IPS-20b (cell line): ENCODE data around the gene SNRNP48.

Experiments used
- H3K27ac ChIP-seq: one replicate; pipeline ENCODE4 v1.5.1; 2013; ENCODE audit warnings: low read length
- H3K27me3 ChIP-seq: 2 replicates; pipeline ENCODE4 v1.6.1; 2013; ENCODE audit warnings: mild to moderate bottlenecking, low read length, inconsistent platforms; ENCODE audit not compliant: insufficient read depth
- H3K36me3 ChIP-seq: 2 replicates; pipeline ENCODE4 v1.6.1; 2013; ENCODE audit warnings: low read depth, mild to moderate bottlenecking, inconsistent platforms, low read length, moderate library complexity; ENCODE audit not compliant: insufficient read depth
- H3K4me1 ChIP-seq: 2 replicates; pipeline ENCODE4 v1.6.1; 2013; ENCODE audit warnings: mild to moderate bottlenecking, control low read depth, inconsistent platforms, low read length, moderate library complexity; ENCODE audit not compliant: insufficient read depth
- H3K4me3 ChIP-seq: 2 replicates; pipeline ENCODE4 v1.5.1; 2013; ENCODE audit warnings: mild to moderate bottlenecking, low read length, inconsistent platforms
- H3K9ac ChIP-seq: 2 replicates; pipeline ENCODE4 v1.6.1; 2013; ENCODE audit warnings: low read depth, mild to moderate bottlenecking, inconsistent platforms, low read length, moderate library complexity
- H3K9me3 ChIP-seq: 2 replicates; pipeline ENCODE4 v1.6.1; 2013; ENCODE audit warnings: mild to moderate bottlenecking, low read depth, low read length, inconsistent platforms; ENCODE audit not compliant: insufficient read depth

SNRNP48 gene

DNA sequence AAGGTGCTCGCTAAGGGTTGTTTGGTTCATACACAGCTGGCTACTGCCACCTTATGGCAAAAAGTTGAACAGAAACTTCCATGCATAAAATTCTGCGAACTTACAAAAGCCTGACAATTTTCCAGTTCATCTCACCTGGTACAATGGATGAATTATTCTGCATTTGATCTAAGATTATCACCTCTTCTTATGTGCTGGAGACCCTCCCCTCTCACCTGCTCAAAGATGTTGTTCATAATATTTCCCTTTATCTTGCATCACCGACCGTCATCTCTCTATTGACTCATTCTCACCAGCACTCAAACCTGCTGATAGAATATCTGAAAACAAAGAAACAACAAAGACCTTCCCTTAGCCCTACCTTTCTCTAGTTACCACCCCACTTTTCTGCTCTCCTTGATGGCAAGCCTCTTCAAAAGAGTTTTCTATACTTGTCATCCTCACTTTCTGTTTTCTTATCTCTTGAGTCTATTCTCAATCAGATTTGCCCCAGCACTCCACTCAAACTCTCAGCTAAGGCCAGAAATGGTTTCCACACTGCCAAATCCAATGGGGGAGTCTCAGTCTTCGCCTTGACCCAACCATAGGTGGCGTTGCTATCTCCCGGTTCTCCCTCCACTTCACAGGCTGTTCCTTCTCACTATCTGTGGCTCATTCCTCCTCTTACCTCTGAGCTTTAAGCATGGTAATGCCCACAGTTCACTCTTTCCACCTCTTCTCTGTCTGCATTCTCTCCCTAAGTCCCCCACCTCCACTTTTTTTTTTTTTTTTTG is 25.8 kb downstream of the SNRNP48 start:
- Histone ChIP-seq H3K27ac (no peak overlapping the region), H3K27me3 (peaks cover 17% of the 10 kb centered on the region; the same call in 1 of the 2 replicates), H3K9me3 (no peaks in the 10 kb centered on the region), H3K4me3 (no peak overlapping the region), H3K36me3 (peaks cover 26% of the 10 kb centered on the region), H3K9ac (no peak overlapping the region), H3K4me1 (no peaks in the 10 kb centered on the region; the same call in 1 of the 2 replicates)

GRCh38 chr6:7617801-7618764 is 28.1 kb downstream of the SNRNP48 start:
- H3K4me1 ChIP-seq: no peaks in the 10 kb centered on the region; the same call in 1 of the 2 replicates
- H3K27me3 ChIP-seq: peaks cover 17% of the 10 kb centered on the region; the same call in 1 of the 2 replicates
- no peaks in the 10 kb centered on the region for H3K9me3 ChIP-seq
- H3K9ac ChIP-seq: no peak overlapping the region
- H3K36me3 ChIP-seq: peaks cover 8% of the 10 kb centered on the region; the same call in 1 of the 2 replicates
- H3K4me3 ChIP-seq: no peak overlapping the region
- no peak overlapping the region for H3K27ac ChIP-seq

DNA sequence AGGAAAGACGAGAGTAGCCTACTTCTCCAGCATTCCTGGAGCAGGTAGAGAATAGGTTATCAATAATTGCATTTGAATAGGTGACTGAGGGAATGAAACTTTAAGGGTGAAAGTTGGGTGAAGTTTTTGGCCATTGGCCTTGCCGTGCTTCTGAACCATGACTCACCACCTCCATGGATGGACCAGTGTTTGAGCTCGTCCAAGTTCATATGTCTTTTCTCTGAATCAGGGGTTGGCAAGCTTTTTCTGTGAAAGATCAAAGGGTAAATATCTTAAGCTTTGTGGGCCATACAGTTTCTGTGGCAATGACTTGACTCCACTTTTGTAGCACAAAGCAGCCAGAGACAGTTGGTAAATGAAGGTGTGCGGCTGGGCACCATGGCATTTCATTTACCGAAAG is 31.8 kb downstream of the SNRNP48 start:
- Histone ChIP-seq H3K36me3 (no peaks in the 10 kb centered on the region), H3K27ac (no peak overlapping the region), H3K27me3 (peaks cover 17% of the 10 kb centered on the region; the same call in 1 of the 2 replicates), H3K4me3 (no peak overlapping the region), H3K9ac (no peak overlapping the region), H3K9me3 (no peaks in the 10 kb centered on the region), H3K4me1 (peaks cover 11% of the 10 kb centered on the region; the same call in 1 of the 2 replicates)

DNA sequence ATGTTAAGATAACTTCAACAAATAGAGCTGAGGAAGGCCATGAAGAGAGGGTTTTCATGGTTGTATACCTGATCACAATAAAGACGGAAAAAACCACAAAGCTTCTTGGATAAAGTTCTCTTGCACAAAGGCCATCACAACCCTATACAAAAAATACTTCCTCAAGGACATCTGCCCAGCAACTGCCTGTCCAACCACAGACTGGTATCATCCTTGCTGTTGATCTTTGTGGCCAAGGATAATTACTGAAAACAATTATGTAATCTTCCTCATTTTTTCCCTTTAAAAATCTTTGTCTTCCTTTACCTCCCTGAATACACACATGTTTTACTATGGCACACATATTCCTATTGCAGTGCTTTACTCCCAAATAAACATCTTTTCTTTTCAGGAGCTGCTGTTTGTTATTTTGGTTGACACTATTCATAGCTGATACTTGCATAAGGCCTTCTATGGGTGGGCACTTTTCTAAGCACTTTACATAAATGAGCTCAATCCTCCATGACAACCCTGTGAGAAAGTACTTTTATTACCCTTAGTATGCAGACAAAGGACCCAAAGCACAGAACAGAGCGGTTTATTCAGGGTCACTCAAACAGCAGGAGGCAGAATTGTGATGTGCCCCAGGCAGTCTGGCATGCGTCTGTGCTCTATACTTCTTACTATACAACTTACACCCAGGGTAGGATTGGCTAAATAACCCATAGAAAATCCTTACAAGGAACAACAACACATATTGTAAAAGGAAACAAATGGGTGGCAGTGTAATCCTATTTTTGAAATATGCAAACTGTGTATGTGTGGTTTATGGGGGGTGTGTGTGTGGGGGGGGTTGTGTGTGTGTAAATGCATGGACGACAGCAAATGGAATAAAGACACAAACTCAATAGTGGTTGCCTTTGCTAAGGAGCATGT is 35.1 kb downstream of the SNRNP48 start:
- Histone ChIP-seq H3K9ac (no peak overlapping the region), H3K4me1 (peaks cover 11% of the 10 kb centered on the region; the same call in 1 of the 2 replicates), H3K27me3 (peaks cover 8% of the 10 kb centered on the region; the same call in 1 of the 2 replicates), H3K4me3 (peak overlapping the region; percentile 9; the same call in 1 of the 2 replicates), H3K27ac (no peak overlapping the region), H3K36me3 (no peaks in the 10 kb centered on the region), H3K9me3 (no peaks in the 10 kb centered on the region)

DNA sequence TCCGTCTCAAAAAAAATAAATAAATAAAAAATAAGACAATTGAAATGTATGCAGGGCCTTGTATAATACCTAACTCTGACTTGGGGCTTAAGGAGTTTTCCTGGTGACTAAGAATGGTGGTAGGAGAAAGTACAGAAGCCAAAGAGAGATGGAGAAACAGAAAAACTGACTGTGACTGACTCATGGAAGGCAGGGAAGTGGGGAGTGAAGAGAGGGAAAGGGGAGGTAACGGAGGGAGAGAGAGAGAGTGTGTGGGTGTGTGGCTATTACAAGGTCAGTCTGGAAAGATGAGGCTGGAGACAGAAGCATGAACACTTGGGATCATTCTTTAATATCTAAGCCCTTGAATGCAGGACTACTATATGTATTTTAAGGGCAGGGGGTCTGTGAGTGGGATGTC is 38.5 kb downstream of the SNRNP48 start:
- no peaks in the 10 kb centered on the region for H3K9me3 ChIP-seq
- no peaks in the 10 kb centered on the region for H3K36me3 ChIP-seq
- H3K4me3 ChIP-seq: no peak overlapping the region
- H3K4me1 ChIP-seq: peaks cover 11% of the 10 kb centered on the region; the same call in 1 of the 2 replicates
- H3K9ac ChIP-seq: no peak overlapping the region
- H3K27ac ChIP-seq: no peak overlapping the region
- H3K27me3 ChIP-seq: peaks cover 12% of the 10 kb centered on the region

DNA sequence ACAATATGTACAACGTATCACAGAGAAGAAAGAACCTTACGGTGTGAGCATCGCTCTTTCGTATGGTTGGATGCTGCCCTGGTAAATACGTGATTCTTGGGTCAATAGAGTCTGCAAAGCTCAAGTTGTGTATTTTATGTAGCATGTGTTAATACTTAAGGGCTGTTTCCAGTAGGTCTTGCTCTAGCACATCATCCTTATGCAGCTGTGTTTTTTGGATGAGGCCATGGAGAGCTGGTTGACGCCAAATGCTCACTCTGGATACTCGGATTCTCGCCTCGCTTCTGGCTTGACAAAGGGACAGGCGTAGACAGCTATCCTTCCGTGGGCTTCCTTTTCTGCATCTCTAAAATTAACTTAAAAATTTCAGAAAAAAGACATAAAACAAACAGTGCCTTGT is 38.9 kb downstream of the SNRNP48 start:
- Histone ChIP-seq H3K27me3 (peaks cover 12% of the 10 kb centered on the region), H3K36me3 (no peaks in the 10 kb centered on the region), H3K27ac (no peak overlapping the region), H3K4me1 (peaks cover 11% of the 10 kb centered on the region; the same call in 1 of the 2 replicates), H3K9me3 (no peaks in the 10 kb centered on the region), H3K9ac (no peak overlapping the region), H3K4me3 (no peak overlapping the region)

DNA sequence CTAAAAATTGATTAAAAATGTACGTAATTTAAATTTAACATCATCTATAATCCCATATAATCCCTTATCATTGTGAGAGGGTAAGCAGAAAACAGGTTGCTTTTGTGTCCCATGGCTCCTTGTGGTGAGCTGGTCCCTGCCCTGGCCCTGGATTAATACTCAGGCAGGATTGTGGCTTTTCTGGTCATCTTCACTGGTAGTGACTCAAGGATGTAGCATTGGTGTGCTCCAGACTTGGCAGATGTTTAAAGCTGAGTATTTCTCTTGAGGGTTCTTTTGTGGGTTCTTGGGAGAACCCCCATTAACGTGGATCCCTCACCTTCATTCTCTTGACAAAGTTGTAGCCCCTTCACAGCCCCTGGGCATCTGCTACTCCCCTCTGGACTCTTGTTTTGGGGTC is 39.3 kb downstream of the SNRNP48 start:
- peaks cover 12% of the 10 kb centered on the region for H3K27me3 ChIP-seq
- no peak overlapping the region for H3K27ac ChIP-seq
- H3K9ac ChIP-seq: no peak overlapping the region
- peaks cover 11% of the 10 kb centered on the region; the same call in 1 of the 2 replicates for H3K4me1 ChIP-seq
- H3K36me3 ChIP-seq: no peaks in the 10 kb centered on the region
- no peak overlapping the region for H3K4me3 ChIP-seq
- H3K9me3 ChIP-seq: no peaks in the 10 kb centered on the region

- H3K9me3 ChIP-seq: no peaks in the 10 kb centered on the region
- no peaks in the 10 kb centered on the region for H3K4me1 ChIP-seq
- H3K9ac ChIP-seq: no peak overlapping the region
- no peak overlapping the region for H3K4me3 ChIP-seq
- H3K27me3 ChIP-seq: peaks cover 12% of the 10 kb centered on the region
- no peaks in the 10 kb centered on the region for H3K36me3 ChIP-seq
- H3K27ac ChIP-seq: no peak overlapping the region
These were observed 40.8 kb downstream of the SNRNP48 start for GRCh38 chr6:7630792-7631191.

DNA sequence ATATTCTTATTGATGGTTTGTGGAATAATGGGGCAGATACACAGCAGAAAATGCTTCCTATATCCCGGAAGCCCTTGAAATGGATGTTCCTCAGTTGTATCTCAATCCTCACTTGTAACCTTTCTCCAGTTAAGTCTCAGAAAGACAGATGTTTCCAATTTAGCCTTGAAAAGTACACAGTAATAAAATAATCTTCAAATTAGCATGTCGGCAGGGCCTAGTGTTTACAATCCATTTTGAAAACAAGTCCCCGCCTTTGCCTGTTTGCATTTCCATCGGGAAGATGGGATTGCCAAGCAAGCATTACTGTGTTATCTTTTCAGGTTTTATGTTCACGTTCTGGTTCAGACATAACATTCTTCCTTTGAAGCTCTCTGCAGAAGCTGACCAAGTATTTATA is 41.5 kb downstream of the SNRNP48 start:
- Histone ChIP-seq H3K9ac (no peak overlapping the region), H3K4me3 (no peak overlapping the region), H3K4me1 (no peaks in the 10 kb centered on the region), H3K27ac (no peak overlapping the region), H3K36me3 (no peaks in the 10 kb centered on the region), H3K9me3 (no peaks in the 10 kb centered on the region), H3K27me3 (peaks cover 12% of the 10 kb centered on the region)

DNA sequence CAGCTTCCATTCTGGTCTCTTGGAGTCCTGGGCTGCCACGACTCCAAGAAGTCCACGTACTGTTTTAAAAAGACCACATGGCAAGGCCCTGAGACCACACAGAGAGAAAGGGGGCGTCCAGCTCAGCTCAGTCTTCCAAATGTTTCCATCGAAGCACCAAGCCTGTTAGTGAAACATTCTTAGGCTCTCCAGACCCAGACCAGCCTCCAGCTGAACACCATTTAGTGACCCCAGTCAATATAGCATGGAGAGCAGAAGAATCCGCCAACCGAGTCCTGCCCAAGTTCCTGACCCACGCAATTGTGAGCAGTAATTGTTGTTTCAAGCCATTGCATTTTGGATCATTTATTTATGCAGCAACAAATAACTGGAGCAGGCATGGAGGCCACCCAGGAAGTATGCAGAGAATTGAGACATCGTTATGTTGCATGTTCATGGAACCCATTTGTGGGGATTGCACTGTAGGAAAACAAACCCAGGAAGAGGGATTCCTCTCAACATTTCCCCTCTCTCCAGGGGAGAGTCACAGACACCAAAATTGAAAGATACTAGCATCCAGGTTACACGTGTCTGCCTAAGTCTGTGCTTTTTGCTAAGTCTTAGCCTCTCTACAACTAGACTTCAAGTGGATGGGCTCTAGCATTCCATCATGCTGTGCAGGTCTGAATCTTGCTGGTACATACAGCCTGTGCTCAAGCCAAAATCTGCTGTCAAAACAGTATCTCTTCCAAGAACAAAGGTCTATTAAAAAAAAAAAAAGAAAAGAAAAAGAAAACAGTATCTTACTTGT is 42.7 kb downstream of the SNRNP48 start:
- H3K4me1 ChIP-seq: no peaks in the 10 kb centered on the region
- H3K9me3 ChIP-seq: no peaks in the 10 kb centered on the region
- no peaks in the 10 kb centered on the region for H3K36me3 ChIP-seq
- H3K27me3 ChIP-seq: peaks cover 12% of the 10 kb centered on the region
- no peak overlapping the region for H3K9ac ChIP-seq
- H3K27ac ChIP-seq: no peak overlapping the region
- no peak overlapping the region for H3K4me3 ChIP-seq
